DMS 273 (cell line): ENCODE measurements around the gene TAAR9.

Experiments used
- DNase-seq: peaks from one replicate; lab custom pipeline; 2025; ENCODE audit not compliant: unreplicated experiment; lab: John Stamatoyannopoulos, UW

The TAAR9 gene, protein sequence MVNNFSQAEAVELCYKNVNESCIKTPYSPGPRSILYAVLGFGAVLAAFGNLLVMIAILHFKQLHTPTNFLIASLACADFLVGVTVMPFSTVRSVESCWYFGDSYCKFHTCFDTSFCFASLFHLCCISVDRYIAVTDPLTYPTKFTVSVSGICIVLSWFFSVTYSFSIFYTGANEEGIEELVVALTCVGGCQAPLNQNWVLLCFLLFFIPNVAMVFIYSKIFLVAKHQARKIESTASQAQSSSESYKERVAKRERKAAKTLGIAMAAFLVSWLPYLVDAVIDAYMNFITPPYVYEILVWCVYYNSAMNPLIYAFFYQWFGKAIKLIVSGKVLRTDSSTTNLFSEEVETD

DNA sequence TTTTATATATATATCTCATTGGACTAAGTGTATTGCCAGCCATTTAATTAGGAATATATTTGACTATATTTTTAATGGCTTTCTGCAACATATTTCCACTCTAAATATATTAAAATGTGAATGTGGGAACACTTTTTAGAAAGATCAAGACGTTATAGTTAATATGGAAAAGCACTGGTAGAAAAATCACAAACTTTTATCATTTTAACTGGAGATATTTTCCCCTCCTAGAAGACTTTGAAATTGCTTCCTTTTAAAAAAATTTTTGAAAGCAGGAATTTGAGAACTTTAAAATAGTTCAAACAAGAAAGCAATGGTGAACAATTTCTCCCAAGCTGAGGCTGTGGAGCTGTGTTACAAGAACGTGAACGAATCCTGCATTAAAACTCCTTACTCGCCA is at the start of gene TAAR9:
Gene TAAR9 (plus strand): TSS at position 301 of the 400 bp plus-strand sequence. CDS start 13 bp downstream, at position 314.
- no peak for DNase-seq

GRCh38 chr6:132489376-132489775 is 48.7 kb upstream of the TAAR9 start:
- no peak for DNase-seq

- no peak for DNase-seq
Measured at GRCh38 chr6:132490024-132490423, 48.1 kb upstream of the TAAR9 start.

- no peak for DNase-seq
Measured at GRCh38 chr6:132490478-132491204, 47.4 kb upstream of the TAAR9 start.

DNA sequence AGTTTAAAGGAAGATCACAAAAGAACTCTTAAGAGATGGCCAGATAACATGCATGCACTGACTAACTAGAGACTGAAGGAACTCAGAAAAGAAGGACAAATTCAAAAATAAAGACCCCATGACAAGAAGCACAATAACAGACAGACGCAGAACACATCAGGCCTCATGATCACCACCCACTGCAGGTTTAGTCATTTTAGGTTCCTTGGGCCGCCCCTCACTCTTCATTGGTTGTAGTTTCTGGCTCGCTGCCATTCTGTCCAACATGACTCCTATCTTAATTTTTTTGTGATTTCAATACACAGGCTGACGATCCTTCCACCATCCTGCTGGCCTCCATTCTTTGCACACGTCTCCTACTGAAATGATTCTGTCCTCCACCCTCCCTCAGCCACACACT is 46.8 kb upstream of the TAAR9 start:
- no peak for DNase-seq

- no peak for DNase-seq
Measured at GRCh38 chr6:132491881-132492280, 46.2 kb upstream of the TAAR9 start.

DNA sequence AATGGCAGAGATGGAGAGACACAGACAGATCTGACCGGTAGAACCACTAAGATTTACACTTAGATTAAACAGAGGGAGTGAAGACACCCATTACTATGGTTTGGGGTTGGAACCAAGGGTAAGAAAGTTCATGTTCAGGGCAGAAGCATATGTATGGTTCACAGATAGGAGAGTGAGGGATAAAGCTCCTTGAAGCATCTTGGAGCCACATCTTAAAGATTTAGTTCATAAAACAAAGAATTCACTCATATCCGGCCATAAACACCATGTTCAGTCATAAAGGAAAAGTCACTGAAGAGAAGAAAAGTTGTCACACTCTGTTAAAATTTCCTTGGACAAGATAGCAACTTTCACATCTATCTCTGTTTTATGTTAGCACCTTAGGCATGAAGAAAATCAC is 43.1 kb upstream of the TAAR9 start:
- no peak for DNase-seq

DNA sequence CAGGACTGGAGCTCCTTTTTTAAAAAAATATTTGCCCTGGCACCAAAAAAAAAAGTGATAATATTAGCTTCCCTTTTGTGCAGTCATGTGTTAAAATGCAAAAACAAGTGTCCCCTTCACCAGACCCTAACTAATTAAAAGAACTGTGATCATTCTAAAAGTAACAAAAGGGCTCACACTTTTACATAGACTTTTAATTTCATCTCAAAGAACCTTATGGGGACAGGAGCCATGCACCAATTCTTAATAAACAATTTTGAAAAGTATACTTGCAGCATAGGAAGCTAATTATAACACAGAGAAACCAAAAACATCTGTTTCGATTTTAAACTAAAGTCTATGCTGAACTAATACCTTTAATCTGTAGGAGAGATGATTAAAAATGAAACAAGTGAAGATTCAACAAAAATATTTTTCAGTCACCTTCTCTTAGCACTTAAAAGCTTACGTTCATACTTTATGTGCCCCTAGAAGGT is 42.4 kb upstream of the TAAR9 start:
- DNase-seq, result no peak

- DNase-seq, result no peak
Measured at GRCh38 chr6:132496519-132497180, 41.4 kb upstream of the TAAR9 start.

GRCh38 chr6:132498638-132499037 is 39.4 kb upstream of the TAAR9 start:
- no peak for DNase-seq

DNA sequence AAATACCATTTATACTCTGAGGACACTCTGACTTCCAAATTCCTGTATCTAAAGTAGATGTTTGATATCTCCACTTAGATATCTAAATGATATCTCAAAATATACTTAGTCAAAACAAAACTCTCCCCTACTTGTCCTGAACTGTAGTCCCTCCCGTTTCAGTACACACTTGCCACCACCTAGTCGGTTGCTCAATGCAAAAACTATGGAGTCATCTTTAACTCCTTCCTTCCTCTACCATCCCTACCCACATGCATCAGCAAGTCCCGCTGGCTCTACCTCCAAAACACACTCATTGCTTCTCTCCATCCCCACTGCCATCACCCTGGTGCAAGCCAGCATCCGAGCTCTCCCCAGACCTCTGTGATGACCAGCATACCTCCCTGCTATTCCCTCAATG is 38.3 kb upstream of the TAAR9 start:
- DNase-seq, result no peak

DNA sequence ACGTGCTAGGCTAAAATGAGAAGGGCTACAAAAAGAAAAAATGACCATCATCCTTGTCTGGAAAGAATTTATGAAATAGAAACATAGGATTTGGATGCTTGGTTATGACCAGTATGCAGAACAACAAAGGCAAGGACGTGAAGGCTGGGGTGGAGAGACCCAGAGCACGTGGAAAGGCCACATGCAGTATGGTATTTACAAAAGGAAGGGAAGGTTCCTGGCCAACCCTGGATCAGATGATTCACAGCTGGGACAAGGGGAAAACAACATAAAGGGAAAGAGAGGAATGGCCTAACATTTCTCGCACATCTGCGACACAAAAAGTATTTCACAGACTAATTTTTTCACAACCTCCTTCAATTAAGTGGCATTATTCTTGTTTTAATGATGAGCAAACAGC is 33.3 kb upstream of the TAAR9 start:
- no peak for DNase-seq

GRCh38 chr6:132505158-132505557 is 32.9 kb upstream of the TAAR9 start:
- no peak for DNase-seq

GRCh38 chr6:132506461-132506860 is 31.6 kb upstream of the TAAR9 start:
- DNase-seq, result no peak

DNA sequence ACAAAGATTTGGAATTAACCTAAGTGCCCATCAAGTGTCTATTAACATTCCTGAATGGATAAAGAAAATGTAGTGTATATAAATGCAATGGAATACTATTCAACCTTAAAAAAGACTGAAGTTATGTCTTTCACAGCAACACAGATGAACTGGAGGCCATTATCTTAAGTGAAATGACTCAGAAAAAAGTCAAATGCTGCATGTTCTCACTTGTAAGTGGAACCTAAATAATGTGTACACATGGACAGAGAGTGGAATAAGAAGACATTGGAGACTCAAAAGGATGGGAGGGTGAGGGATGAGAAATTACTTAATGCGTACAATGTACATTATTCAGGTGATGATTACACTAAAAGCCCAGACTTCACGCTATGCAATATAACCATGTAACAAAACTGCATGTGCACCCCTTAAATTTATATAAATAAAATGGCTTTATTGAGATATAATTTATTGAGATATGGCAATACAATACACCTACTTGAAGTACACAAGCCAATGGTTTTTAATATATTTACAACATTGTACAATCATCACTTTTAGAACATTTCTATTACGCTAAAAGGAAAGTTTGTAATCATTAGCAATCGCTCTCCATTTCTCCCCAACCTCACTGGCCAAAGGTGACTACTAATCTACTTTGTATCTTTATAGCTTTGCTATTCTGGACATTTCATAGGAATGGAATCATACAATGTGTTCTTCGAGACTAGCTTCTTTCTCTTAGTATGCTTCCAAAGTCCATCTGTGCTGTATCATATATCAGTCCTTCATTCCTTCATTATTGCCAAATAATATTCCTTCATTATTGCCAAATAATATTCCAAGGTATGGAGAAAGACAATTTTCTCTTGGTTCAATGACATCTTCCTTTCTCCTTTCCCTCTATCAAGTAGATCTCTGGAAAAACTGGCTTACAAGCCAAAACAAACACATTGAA is 30.9 kb upstream of the TAAR9 start:
- DNase-seq, result no peak

DNA sequence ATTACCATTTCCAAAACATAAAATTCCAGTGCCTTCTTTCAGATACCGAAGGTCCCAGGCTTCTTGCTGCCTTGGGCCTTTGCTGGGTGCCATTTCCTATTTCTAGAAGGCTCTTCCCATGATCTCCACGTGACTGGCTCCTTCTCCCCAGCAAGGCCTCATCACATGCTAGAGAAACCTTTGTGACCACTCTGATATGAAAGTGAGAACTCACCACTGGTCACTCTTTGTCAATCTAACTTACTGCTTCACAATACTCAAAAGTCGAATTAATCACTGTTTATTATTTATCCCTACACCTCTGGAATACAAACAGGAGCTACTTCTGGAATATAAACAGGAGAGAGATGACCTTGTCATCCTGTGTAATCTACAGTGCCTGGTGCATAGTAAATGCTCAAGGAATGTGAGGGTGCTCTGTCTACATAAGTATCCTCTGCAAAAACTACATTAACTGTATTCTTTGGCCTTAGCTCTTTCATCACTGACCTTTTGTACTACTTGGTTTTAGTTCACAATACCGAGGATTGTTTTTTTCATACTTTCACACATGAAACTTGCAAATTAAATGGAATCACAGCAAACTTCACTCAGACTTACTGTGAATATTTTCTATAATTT is 26.8 kb upstream of the TAAR9 start:
- no peak for DNase-seq

GRCh38 chr6:132511831-132512220 is 26.3 kb upstream of the TAAR9 start:
- DNase-seq, result no peak

DNA sequence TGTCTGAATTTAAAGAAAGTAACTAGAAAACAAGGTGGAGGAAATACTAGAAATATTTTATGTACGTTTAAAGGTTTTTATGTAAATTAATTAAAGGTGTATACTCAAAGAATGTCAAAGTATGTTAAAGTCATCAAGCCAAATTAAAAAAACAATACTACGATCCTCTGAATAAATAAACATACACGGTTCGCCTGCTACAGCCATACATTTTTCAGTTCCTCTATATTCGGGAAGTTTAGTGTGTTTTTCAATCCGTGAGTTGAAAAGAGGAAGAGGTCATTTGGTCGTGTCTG is 25.8 kb upstream of the TAAR9 start:
- no peak for DNase-seq

DNA sequence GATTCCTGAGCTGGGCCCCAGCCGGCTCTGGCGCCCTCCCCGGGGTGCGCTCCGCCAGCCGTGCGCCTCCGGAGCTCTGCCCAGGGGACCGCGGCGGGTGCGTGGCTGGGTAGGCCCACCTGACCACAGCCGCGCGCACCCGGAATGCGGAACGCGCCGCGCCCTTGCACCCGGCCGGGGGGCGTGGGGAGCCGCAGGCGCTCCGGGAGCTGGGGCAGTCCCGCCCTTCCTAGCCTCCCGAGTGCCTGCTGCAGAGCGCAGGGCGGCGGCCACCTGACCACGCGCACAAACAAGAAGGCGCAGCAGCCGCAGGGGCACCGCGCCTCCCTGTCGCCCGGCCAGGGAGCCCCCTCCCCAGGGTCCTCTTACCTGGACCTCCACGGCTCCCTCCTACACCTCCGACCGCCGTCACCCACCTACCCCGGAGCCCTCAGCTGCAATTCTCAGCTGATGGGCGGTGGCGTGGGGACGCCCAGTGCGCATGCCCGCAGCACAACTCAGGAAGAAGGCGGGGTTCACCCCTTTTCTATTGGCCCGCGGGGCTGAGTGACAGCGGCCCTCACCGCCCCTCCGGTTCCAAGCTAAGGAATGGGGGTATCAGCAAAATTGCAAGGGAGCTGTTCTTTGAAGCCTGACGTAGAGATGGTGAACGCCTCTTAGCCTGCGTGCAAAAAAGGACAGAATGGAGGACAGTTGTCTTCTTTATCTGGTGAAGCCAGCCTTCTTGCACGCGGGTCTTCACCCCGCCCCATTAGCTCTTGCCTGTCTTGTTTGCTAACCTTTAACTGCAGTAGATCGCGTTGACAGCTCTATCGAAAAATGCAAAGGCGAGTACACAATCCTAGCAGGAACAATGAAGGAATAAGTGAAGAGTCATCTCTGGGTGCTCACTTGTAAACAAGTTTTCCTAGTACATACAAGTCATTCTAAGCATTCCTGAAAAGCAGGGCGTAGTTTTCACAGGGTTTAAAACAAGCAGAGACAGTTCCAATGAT is 25.1 kb upstream of the TAAR9 start, which contains the start of gene STX7:
Gene STX7 (minus strand): TSS at position 479 of the 995 bp plus-strand sequence. CDS start 9,586 bp downstream, outside the sequence.
- peak; percentile 93 for DNase-seq
